Endothelial cell of umbilical vein (primary cell): Measurements from ENCODE around the gene PLXNA4. TPM values are rescaled to one million over a fixed set of nuclear protein-coding genes. Genes with fewer than 3 reads are reported as not detected.

Experiments
- BruUV-seq: library from RNA; stranded (reverse); fragments of 400-500 nt; replicated peaks from 2 replicates; lab custom pipeline; 2021; lab: Mats Ljungman, UMichigan
- CTCF ChIA-PET: fragments of 300-600, 350-600 bp; sonication (Branson Sonifier 250); formaldehyde crosslinking; loops from one replicate; lab custom pipeline; 2021; ENCODE audit warnings: antibody characterized with exemption, inconsistent platforms; lab: Charles Lee
- POLR2A ChIA-PET: fragments of 300-600, 350-600 bp; sonication (Branson Sonifier 250); formaldehyde crosslinking; loops from one replicate; lab custom pipeline; 2021; ENCODE audit warnings: antibody characterized with exemption, inconsistent platforms; lab: Charles Lee
- DNase-seq: peaks from one replicate; pipeline ENCODE4 v3.0.0-alpha.2; 2011; ENCODE audit warnings: low read depth, low spot score
- FAIRE-seq: peaks from 2 replicates; lab custom pipeline; 2011; peaks lifted over from hg19 to GRCh38; lab: Jason Lieb, UNC
- H2AFZ ChIP-seq: 2 replicates; pipeline ENCODE4 v1.6.0; 2012; ENCODE audit warnings: low read depth, low read length, control low read depth, inconsistent platforms
- H3K27ac ChIP-seq: 2 replicates; pipeline ENCODE4 v1.5.1; 2011; ENCODE audit warnings: low read depth, mild to moderate bottlenecking, control low read depth, low read length, moderate library complexity; ENCODE audit not compliant: insufficient read depth
- H3K27me3 ChIP-seq, 2 experiments: 2 replicates each; pipeline versions ENCODE4 v1.6.0 to v1.6.1; 2011; ENCODE audit warnings: low read length in 2 of 2, mixed read lengths in 1 of 2; ENCODE audit not compliant: control insufficient read depth in 2 of 2, insufficient read depth in 2 of 2
- H3K36me3 ChIP-seq, 2 experiments: 2 replicates in 1 of 2; 3 replicates in 1 of 2; pipeline ENCODE4 v1.5.1; 2011; ENCODE audit warnings: low read length in 2 of 2, mild to moderate bottlenecking in 1 of 2, moderate library complexity in 1 of 2; ENCODE audit not compliant: control insufficient read depth in 2 of 2, insufficient read depth in 2 of 2; ENCODE audit errors: extremely low read depth in 1 of 2
- H3K4me1 ChIP-seq: 3 replicates; pipeline ENCODE4 v1.5.1; 2011; ENCODE audit warnings: mild to moderate bottlenecking, low read length; ENCODE audit not compliant: control insufficient read depth, insufficient read depth; ENCODE audit errors: extremely low read depth
- H3K4me2 ChIP-seq: 2 replicates; pipeline ENCODE4 v1.6.1; 2011; ENCODE audit warnings: low read length, control low read depth, mixed read lengths; ENCODE audit not compliant: insufficient read depth
- H3K4me3 ChIP-seq, 3 experiments: fragments of 200-600 bp in 1 of 3; sonication (generic), shearing (Covaris generic) in 1 of 3; replicated peaks in 1 of 3; 2 replicates each; pipeline ENCODE4 v1.5.1; 2011 to 2016; ENCODE audit warnings: control low read depth in 3 of 3, low read length in 3 of 3, mild to moderate bottlenecking in 2 of 3, inconsistent platforms in 1 of 3, low read depth in 1 of 3, moderate library complexity in 1 of 3; ENCODE audit not compliant: insufficient read depth in 1 of 3
- H3K79me2 ChIP-seq: 2 replicates; pipeline ENCODE4 v1.6.0; 2012; ENCODE audit warnings: low read length, inconsistent platforms; ENCODE audit not compliant: control insufficient read depth, insufficient read depth
- H3K9ac ChIP-seq: replicated peaks from 2 replicates; pipeline ENCODE3; 2011; ENCODE audit warnings: low read length, control low read depth; ENCODE audit not compliant: insufficient read depth; ENCODE audit errors: extremely low read depth
- H3K9me1 ChIP-seq: replicated peaks from 3 replicates; pipeline ENCODE4 v1.6.0; 2011; ENCODE audit warnings: mild to moderate bottlenecking, low read length; ENCODE audit not compliant: control insufficient read depth, insufficient read depth; ENCODE audit errors: extremely low read depth
- H3K9me3 ChIP-seq: replicated peaks from 2 replicates; pipeline ENCODE4 v1.5.1; 2012; ENCODE audit warnings: low read length, inconsistent platforms; ENCODE audit not compliant: control insufficient read depth, insufficient read depth
- H4K20me1 ChIP-seq: replicated peaks from 2 replicates; pipeline ENCODE3; 2011; ENCODE audit warnings: mild to moderate bottlenecking, low read length; ENCODE audit not compliant: control insufficient read depth, insufficient read depth; ENCODE audit errors: extremely low read depth
- EZH2 ChIP-seq: IDR thresholded peaks from 2 replicates; pipeline ENCODE4 v1.6.1; 2012; ENCODE audit warnings: borderline replicate concordance, low read depth, mild to moderate bottlenecking, moderate library complexity, low read length, inconsistent platforms; ENCODE audit not compliant: severe bottlenecking
- FOS ChIP-seq: IDR thresholded peaks from 2 replicates; pipeline ENCODE4 v1.6.1; 2011; ENCODE audit warnings: mild to moderate bottlenecking, low read length, moderate library complexity, borderline replicate concordance; ENCODE audit not compliant: insufficient read depth
- GATA2 ChIP-seq: IDR thresholded peaks from 2 replicates; pipeline ENCODE4 v1.7.0; 2011; ENCODE audit warnings: low read depth, mild to moderate bottlenecking, moderate library complexity, mixed read lengths, low read length; ENCODE audit not compliant: insufficient read length, insufficient read depth
- JUN ChIP-seq: IDR thresholded peaks from 2 replicates; pipeline ENCODE4 v1.6.1; 2011; ENCODE audit warnings: borderline replicate concordance, low read depth; ENCODE audit not compliant: insufficient read length, insufficient read depth
- MYC ChIP-seq: IDR thresholded peaks from one replicate; pipeline ENCODE4 v1.6.1; 2011; ENCODE audit warnings: mild to moderate bottlenecking, low read depth, low read length
- POLR2A ChIP-seq: IDR thresholded peaks from 2 replicates; pipeline ENCODE4 v1.6.1; 2012; ENCODE audit warnings: low read depth, mild to moderate bottlenecking, control low read depth, low read length
- POLR2AphosphoS5 ChIP-seq: IDR thresholded peaks from 2 replicates; pipeline ENCODE4 v1.6.1; 2012; ENCODE audit warnings: low read depth, mild to moderate bottlenecking, control low read depth, low read length, moderate library complexity; ENCODE audit not compliant: insufficient read depth
- dilution Hi-C: fragments of 300-500 bp; cut with MboI; formaldehyde crosslinking; loops from one replicate; pipeline ENCODE4 v1.15.0; 2019; ENCODE audit warnings: low sequenced_read_pairs; ENCODE audit not compliant: extremely low pct_ligation_motif_present
- intact Hi-C: fragments of 100-400 bp; cut with micrococcal nuclease; formaldehyde crosslinking; loops from one replicate; pipeline ENCODE4 v1.10.0; 2022
- polyA plus RNA-seq, 4 experiments: library from polyadenylated mRNA; depleted of rRNA in 3 of 4; stranded (reverse) in 3 of 4; unstranded in 1 of 4; fragments of >200 nt; gene quantifications; 2 replicates each; pipeline versions ENCODE4 v1.2.1 to v1.2.3, GENCODE V29; 2011 to 2012; ENCODE audit warnings: missing spikeins in 1 of 4
- total RNA-seq: library from RNA; stranded (reverse); gene quantifications from 2 replicates; pipeline ENCODE4 v1.2.3, GENCODE V29; 2021
- TF ChIP-seq, protein P1 (sequence below): IDR thresholded peaks from 2 replicates; pipeline ENCODE4 v1.6.1; 2011; ENCODE audit not compliant: insufficient read depth, insufficient read length
- TF ChIP-seq, protein P2 (sequence below), 2 donors: IDR thresholded peaks; 1 replicate in 1 of 2; 2 replicates in 1 of 2; pipeline ENCODE4 v1.5.1; 2011; ENCODE audit warnings: low read length in 2 of 2, mild to moderate bottlenecking in 2 of 2, moderate library complexity in 2 of 2, control low read depth in 1 of 2, inconsistent platforms in 1 of 2, low read depth in 1 of 2; ENCODE audit not compliant: insufficient read depth in 1 of 2; ENCODE audit errors: extremely low read depth in 1 of 2

Gene PLXNA4
- total and polyA plus RNA-seq, 2 donors (not counting 3 experiments of a cell fraction or from before 2014, with no cell fraction given): 12.1 to 20.4 TPM

DNA sequence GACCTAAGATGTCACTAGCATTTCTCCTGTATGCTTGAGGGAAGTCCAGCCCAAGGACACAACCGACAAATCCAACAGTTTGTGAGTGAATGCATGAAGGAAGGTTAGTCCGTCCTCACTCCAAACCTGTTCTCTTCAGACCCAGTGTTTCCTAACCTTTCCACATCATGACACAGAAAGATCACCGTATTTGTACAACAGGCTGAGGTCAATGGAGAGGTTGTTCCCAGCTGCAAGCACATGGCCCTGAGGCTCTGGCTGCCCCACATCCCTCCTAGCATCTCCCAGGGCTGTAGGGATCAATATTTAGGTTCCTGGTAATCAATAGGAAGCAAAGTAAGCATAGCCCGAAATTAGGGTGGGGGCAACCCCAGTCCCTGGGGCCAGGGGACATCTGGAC is 227.9 kb downstream of the PLXNA4 start:
- no TSS peak for BruUV-seq
- Histone ChIP-seq H3K36me3 (no peaks in the 10 kb centered on the region), H3K4me1 (no peaks in the 10 kb centered on the region), H4K20me1 (no peaks in the 10 kb centered on the region), H3K9me3 (no peaks in the 10 kb centered on the region), H3K79me2 (no peaks in the 10 kb centered on the region), H3K4me3 (no peak overlapping the region), H3K9me1 (no peaks in the 10 kb centered on the region), H2AFZ (no peak overlapping the region), H3K27me3 (no peaks in the 10 kb centered on the region), H3K4me2 (no peak overlapping the region), H3K27ac (no peak overlapping the region), H3K9ac (no peak overlapping the region)
- TF ChIP-seq MYC (no peak), POLR2AphosphoS5 (no peak), EZH2 (no peak), JUN (no peak), FOS (no peak), POLR2A (no peak), GATA2 (no peak)
- TF ChIP-seq, protein P1, sequence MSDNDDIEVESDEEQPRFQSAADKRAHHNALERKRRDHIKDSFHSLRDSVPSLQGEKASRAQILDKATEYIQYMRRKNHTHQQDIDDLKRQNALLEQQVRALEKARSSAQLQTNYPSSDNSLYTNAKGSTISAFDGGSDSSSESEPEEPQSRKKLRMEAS: no peak
- TF ChIP-seq, protein P2, sequence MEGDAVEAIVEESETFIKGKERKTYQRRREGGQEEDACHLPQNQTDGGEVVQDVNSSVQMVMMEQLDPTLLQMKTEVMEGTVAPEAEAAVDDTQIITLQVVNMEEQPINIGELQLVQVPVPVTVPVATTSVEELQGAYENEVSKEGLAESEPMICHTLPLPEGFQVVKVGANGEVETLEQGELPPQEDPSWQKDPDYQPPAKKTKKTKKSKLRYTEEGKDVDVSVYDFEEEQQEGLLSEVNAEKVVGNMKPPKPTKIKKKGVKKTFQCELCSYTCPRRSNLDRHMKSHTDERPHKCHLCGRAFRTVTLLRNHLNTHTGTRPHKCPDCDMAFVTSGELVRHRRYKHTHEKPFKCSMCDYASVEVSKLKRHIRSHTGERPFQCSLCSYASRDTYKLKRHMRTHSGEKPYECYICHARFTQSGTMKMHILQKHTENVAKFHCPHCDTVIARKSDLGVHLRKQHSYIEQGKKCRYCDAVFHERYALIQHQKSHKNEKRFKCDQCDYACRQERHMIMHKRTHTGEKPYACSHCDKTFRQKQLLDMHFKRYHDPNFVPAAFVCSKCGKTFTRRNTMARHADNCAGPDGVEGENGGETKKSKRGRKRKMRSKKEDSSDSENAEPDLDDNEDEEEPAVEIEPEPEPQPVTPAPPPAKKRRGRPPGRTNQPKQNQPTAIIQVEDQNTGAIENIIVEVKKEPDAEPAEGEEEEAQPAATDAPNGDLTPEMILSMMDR (IDR thresholded peaks at IDR 0.05; ENCODE audit: extremely low read depth in 1 of 2, insufficient read depth in 1 of 2, low read depth in 1 of 2, low read length in 2 of 2): no peak
- no peak for DNase-seq
- dilution Hi-C loops (no loop called here), intact Hi-C loops (no loop called here)
- ChIA-PET CTCF (no interaction called here), POLR2A (no interaction called here)
- FAIRE-seq: no peak
